ENCODE data around the gene F11R.
"Not testable (repeated sequence)": the region's sequence is repeated elsewhere in the genome, so short reads cannot be mapped to it uniquely, and the experiment has no call there.

F11R gene

GRCh38 chr1:161044535-161044907 lies 23.6 kb upstream of the F11R start:
- DNase-seq (ENCODE audit: low read depth in 2 of 2) = no peak

GRCh38 chr1:161039546-161039945 lies 18.6 kb upstream of the F11R start:
- no peak for DNase-seq (ENCODE audit: low read depth in 2 of 2)

GRCh38 chr1:161039154-161039545 lies 18.2 kb upstream of the F11R start:
- DNase-seq (ENCODE audit: low read depth in 2 of 2) = no peak

DNA sequence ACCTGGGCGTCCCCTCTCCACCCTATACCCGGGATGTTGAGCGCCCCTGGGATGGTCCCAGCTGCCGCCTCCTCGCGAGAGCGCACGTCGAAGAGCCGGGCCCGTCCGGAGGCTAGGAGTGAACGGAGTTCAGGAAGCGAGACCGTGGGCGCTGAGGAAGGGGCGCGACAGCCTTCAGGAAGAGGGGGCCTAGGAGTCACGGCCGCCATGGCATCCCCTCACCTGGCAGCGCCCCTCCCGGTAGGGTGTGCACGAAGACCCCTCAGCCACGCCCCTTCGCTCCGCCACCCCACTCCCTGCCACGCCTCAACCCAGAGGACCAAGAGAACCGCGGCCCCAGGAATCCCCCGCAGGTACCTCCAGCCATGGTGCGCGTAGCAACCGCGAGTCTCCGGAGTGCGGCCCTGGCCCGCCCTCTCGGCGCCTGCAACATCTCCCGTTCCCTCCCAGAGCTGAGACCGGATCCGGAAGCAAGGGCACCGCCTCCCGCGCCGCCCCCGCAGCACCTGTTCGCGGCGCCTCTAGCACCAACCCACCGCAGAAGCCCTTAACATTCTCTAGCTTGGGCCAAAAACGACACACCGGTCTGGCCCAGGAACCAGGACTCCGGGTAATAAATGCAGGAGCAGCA lies 17.7 kb upstream of the F11R start, which contains the start of gene TSTD1:
TSS of gene TSTD1 (minus strand) at position 442 of the 631 bp plus-strand sequence. CDS start at position 367, 75 bp downstream.
- DNase-seq (ENCODE audit: low read depth in 2 of 2) = peak; percentile 78 to 81

- no peak for DNase-seq (ENCODE audit: low read depth in 2 of 2)
Measured at GRCh38 chr1:161037661-161038522, 16.9 kb upstream of the F11R start.

DNA sequence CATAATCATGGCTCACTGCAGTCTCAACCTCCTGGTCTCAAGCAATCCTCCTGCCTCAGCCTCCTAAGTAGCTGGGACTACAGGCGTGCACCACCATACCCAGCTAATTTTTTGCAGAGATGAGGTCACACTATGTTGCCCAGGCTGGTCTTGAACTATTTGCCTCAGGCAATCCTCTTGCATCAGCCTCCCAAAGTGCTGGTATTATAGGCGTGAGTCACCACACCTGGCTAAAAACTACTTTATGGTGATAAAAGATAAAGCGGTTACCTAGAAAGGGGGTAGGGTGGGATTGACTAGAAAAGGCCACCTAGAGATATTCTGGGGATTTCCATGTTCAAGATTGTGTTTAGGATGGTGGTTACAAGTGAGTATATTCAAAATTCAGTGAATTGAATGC lies 12.8 kb upstream of the F11R start:
- no peak for DNase-seq (ENCODE audit: low read depth in 2 of 2)

DNA sequence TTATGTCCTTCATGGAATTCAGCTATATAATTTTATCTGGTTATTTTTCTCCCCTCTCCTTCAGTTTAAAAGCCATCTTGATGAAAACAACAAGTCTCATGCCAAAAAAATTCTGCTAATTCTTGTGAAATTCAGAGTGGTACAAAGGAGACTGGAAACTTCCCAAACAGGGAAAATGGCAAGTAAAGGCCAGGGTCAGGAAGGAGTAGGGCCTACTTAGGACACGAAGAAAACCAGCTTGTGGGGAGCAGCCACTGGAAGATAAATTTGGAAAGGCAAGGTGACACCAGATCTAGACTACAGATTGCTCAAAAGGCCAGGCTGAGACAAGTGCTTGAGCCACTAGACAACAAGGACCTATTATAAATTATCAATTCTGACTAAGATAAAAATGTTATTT lies 11.5 kb upstream of the F11R start:
- DNase-seq (ENCODE audit: low read depth in 2 of 2) = no peak

DNA sequence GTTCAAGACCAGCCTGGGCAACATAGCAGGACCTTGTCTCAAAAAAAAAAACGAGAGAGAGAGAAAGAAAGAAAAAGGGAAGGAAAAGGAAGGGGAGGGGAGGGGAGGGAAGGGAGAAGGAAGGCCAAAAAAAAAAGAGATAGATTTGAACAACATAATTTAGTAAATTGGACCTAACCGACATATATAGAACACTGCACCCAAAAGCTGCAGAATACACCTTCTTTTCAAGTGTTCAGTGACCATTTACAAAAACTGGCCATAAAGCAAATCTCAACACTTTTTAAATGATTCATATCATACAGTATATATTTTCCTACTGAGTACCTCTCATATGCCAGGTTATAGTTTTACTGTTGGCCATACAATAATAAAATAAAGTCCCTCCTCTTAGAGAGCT lies 10.9 kb upstream of the F11R start:
- no peak for DNase-seq (ENCODE audit: low read depth in 2 of 2)

DNA sequence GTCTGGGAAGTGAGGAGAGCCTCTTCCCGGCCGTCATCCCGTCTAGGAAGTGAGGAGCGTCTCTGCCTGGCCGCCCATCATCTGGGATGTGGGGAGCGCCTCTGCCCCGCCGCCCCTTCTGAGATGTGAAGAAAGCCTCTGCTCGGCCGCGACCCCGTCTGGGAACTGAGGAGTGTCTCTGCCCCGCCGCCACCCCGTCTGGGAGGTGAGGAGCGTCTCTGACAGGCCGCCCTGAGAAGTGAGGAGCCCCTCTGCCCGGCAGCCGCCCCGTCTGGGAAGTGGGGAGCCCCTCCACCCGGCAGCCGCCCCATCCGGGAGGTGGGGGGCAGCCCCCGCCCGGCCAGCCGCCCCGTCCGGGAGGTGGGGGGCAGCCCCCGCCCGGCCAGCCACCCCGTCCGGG lies 8.5 kb upstream of the F11R start:
- DNase-seq (ENCODE audit: low read depth in 2 of 2) = not testable (repeated sequence)

- not testable (repeated sequence) for DNase-seq (ENCODE audit: low read depth in 2 of 2)
Measured at GRCh38 chr1:161026954-161027353, 6.0 kb upstream of the F11R start.

DNA sequence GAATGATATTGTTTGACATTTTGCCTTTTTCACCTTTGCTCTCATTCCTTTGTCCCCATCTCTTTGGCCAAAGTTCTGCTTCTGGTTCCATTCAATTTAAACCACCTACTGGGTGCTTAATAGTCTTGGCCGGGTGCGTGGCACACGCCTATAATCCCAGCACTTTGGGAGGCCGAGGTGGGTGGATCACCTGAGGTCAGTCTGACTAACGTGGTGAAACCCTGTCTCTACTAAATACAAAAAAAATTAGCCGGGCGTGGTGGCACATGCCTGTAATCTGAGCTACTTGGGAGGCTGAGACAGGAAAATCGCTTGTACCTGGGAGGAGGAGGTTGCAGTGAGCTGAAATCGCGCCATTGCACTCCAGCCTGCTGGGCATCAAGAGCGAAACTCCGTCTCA lies 1.5 kb upstream of the F11R start:
- DNase-seq (ENCODE audit: low read depth in 2 of 2) = not testable (repeated sequence)

- no peak for DNase-seq (ENCODE audit: low read depth in 2 of 2)
Measured at GRCh38 chr1:161021970-161022353, 1.0 kb upstream of the F11R start.

DNA sequence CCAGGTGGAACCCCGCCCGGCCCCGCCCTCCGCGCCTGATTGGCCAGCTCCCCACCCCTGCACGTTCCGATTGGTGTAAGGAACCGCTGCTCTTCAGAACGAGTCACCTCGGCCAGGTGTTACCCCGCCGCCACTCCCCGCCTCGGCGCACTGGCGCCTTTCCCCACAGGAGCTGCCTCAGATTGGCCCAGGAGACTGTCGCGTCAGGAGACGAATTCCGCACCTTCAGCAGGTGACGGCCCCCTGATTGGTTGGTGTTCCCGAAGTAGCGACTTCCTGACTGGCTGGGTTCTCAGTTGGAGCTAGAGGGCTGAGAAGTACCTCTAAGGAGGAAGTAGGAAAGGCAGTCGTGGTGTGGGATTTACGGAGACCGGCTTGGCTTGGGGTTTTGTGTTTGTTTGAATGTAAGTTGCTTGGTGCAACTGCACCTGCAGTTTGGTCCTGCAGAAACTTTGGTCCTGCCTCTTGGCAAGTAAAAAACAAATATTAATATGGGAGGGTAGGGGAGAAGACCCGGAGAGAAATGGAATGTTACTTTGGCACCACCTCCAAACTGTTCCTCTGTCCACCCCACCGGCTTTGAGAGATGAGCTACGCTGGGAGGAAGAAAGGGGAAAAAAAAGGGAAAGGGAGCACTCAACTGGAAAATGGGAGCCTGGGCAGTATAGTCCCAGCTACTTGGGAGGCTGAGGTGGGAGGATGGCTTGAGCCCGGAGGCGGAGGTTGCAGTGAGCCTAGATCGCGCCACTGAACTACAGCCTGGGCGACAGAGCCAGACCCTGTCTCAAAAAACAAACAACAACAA lies 415 bp upstream of the F11R start:
- DNase-seq (ENCODE audit: low read depth in 2 of 2) = peak; percentile 75 to 81

GRCh38 chr1:161019751-161020495 lies 1.0 kb downstream of the F11R start:
- no peak for DNase-seq (ENCODE audit: low read depth in 2 of 2)

DNA sequence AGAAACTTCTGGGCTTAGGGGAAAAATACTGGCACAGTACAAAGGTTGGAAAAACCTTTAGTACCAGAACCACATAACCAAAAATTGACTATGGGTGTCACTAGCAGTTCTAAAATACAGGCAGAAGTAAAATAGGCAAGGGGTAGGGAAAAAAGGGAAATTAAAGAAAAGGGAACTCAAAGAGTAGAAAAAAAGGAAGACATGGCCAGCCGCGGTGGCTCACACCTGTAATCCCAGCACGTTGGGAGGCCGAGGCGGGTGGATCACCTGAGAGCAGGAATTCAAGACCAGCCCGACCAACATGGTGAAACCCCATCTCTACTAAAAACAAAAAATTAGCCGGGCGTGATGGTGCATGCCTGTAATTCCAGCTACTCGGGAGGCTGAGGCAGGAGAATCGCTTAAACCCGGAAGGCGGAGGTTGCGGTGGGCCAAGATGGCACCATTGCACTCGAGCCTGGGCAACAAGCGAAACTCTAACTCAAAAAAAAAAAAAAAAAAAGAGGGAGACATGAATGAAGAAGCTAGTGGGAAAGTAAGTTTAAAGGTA lies 1.8 kb downstream of the F11R start:
- not testable (repeated sequence) for DNase-seq (ENCODE audit: low read depth in 2 of 2)

GRCh38 chr1:161018631-161018930 lies 2.4 kb downstream of the F11R start:
- DNase-seq (ENCODE audit: low read depth in 2 of 2) = no peak

GRCh38 chr1:161017756-161018630 lies 3.0 kb downstream of the F11R start:
- no peak for DNase-seq (ENCODE audit: low read depth in 2 of 2)

- not testable (repeated sequence) for DNase-seq (ENCODE audit: low read depth in 2 of 2)
Measured at GRCh38 chr1:161017181-161017580, 3.8 kb downstream of the F11R start.

- DNase-seq (ENCODE audit: low read depth in 2 of 2) = not testable (repeated sequence)
Measured at GRCh38 chr1:161016683-161017082, 4.3 kb downstream of the F11R start.

DNA sequence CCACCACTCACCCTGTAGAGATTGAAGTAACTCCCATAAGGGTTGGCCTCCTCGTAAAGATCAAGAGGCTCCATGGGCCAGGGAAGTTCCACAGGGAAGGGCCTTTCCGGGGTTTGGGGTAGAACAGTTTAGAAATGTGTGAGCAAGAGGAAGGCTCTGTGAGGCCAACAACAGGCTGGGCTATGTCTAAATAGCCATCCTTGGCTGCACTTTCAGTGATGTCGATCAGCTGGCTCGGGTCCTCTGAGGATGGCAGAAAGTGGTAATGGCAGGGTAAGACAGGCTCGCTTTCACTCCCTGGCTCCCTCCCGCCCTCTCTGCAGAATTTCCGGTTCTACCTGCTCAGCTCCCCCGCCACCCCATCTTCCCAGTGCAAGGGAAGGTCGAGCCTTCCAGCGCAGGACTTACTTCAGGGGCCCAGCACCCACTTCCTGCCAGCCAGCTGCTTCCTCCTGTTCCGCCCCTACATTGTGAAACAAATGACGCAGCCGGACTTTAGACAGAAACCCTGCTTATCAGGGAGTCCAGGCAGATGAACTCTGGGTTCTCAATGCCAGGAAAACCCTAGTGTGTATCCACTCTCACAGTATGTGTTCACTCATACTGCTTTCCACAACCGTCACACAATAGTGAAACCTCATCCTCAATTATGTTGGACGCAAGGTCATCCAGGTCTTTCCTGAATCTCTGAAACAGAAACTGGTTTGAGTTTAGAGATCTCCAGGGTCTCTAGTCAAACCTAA lies 7.3 kb downstream of the F11R start:
- DNase-seq (ENCODE audit: low read depth in 2 of 2) = peak; percentile 63 to 64

Measured in stimulated activated CD8-positive, alpha-beta memory T cell treated with anti-CD3 and anti-CD28 coated beads, Interleukin-2, amount 100 ng/mL, for 48 hours (primary cell).